HAP-1 (cell line): ENCODE measurements around the gene ZSWIM5.

ENCODE experiments used
- DNase-seq, 2 experiments: peaks; one replicate each; pipeline ENCODE4 v3.0.0-alpha.2; 2016 to 2020; ENCODE audit warnings: low spot score in 2 of 2
- H3K27me3 ChIP-seq: fragments of 250-450 bp; sonication (Bioruptor Pico); 2 replicates; pipeline ENCODE4 v1.5.1; 2020; ENCODE audit warnings: low read depth, mild to moderate bottlenecking, moderate library complexity
- H3K36me3 ChIP-seq: fragments of 250-450 bp; sonication (Bioruptor Pico); replicated peaks from 2 replicates; pipeline ENCODE4 v1.5.1; 2020; ENCODE audit warnings: mild to moderate bottlenecking
- H3K4me1 ChIP-seq: fragments of 250-450 bp; sonication (Bioruptor Pico); 2 replicates; pipeline ENCODE4 v1.5.1; 2020; ENCODE audit warnings: mild to moderate bottlenecking
- H3K4me3 ChIP-seq: fragments of 250-450 bp; sonication (Bioruptor Pico); 2 replicates; pipeline ENCODE4 v1.5.1; 2020; ENCODE audit warnings: mild to moderate bottlenecking, moderate library complexity
- H3K9me3 ChIP-seq: fragments of 250-450 bp; sonication (Bioruptor Pico); 2 replicates; pipeline ENCODE4 v1.5.1; 2020; ENCODE audit warnings: mild to moderate bottlenecking, moderate library complexity
- in situ Hi-C: fragments of 300-500 bp; cut with MboI; formaldehyde crosslinking; loops from 3 replicates; pipeline ENCODE4 v1.14.3; 2020; ENCODE audit warnings: low sequenced_read_pairs, inconsistent platforms, mixed read lengths

The ZSWIM5 gene

DNA sequence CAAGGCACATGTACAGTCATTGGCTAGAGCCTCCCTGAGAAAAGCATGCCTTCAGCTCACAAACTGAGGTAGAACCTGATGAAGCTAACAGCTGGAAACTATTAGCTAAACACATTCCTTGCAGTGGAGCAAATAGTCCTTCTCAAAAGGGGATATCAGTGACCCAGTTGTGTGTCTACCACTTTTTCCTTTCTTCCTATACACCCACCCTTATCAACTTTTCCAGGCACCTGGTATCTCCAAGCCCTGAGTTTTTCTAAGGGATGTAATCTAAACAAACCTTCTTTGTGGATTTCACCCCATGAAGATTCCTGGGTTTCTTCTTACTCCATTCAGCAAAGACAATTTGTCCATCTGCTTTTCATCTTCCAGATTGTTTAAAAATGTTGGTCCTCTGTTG, 10.5 kb upstream of the ZSWIM5 start:
- no peaks in the 10 kb centered on the region for H3K9me3 ChIP-seq
- H3K27me3 ChIP-seq, result peaks cover 8% of the 10 kb centered on the region; the same call in 1 of the 2 replicates
- no peak for DNase-seq
- no peak overlapping the region for H3K4me3 ChIP-seq
- H3K4me1 ChIP-seq, result no peaks in the 10 kb centered on the region
- no peaks in the 10 kb centered on the region for H3K36me3 ChIP-seq
- in situ Hi-C loops, result no loop called here

DNA sequence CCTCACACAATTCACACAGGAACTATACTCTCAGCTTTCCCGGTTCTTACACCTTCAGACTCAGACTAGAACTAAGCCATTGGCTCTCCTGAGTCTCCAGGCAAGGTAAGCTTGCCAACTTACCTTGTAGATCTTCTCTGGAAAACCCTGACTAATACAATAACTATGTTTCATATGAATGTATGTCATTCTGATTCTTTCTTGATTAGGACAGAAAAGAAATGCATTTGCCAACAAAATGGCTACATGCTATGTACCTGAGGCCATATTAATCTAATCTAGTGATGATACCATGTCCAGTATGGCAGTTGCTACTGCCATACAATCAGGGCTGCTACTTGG, 9.8 kb upstream of the ZSWIM5 start:
- Histone ChIP-seq H3K27me3 (peaks cover 7% of the 10 kb centered on the region; the same call in 1 of the 2 replicates), H3K9me3 (no peaks in the 10 kb centered on the region), H3K36me3 (no peaks in the 10 kb centered on the region), H3K4me3 (no peak overlapping the region), H3K4me1 (no peaks in the 10 kb centered on the region)
- no peak for DNase-seq
- in situ Hi-C loops, result no loop called here

DNA sequence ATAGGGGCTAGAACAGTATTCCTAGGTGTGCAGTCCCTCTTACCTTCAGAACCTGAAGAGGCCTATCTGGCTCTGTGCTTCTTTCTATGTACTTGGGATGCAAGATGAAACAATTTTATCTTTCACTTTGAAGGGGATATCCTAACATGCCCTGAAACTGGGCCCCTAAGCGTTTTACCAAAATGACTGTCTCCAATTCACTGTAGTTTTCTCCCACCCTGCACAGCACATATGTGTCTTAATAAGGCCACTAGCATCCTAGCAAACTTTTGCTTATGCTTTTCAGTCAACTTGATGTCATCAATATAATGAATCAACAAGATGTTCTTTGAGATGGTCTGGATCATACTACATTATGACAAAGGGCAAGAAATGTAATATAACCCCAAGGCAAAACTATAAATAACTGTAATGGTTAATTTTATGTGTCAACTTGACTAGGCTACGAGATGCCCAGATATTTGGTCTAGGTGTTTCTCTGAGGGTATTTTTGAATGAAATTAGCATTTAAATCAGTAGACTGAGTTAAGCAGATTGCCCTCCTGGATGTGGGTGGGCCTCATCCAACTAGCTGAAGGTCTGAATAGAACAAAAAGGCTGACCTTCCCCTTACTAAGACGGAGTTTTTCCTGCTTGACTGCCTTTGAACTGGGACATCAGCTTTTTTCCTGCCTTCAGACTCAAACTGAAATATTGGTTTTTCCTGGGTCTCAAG, 9.2 kb upstream of the ZSWIM5 start:
- in situ Hi-C loops, result no loop called here
- peaks cover 3% of the 10 kb centered on the region; the same call in 1 of the 2 replicates for H3K27me3 ChIP-seq
- H3K4me1 ChIP-seq, result no peaks in the 10 kb centered on the region
- no peaks in the 10 kb centered on the region for H3K36me3 ChIP-seq
- no peaks in the 10 kb centered on the region for H3K9me3 ChIP-seq
- no peak for DNase-seq
- no peak overlapping the region for H3K4me3 ChIP-seq

DNA sequence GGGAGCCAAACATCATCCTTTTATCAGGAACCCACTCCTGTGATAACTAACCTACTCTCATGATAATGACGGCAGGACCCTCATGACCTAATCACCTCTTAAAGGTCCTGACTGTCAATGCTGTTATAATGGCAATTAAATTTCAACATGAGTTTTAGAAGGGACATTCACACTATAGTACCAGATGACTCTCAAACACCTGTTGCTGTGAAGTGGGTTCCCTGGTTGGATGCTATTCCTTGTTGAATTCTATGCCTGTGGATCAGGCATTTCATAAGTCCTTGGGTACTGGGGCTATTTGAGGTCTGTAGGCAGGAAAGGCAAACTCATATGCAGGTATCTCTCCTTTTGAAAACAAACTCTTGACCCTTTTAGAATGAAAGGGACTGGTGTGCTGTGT, 7.5 kb upstream of the ZSWIM5 start:
- no peak for DNase-seq
- H3K27me3 ChIP-seq, result no peaks in the 10 kb centered on the region
- in situ Hi-C loops, result no loop called here

DNA sequence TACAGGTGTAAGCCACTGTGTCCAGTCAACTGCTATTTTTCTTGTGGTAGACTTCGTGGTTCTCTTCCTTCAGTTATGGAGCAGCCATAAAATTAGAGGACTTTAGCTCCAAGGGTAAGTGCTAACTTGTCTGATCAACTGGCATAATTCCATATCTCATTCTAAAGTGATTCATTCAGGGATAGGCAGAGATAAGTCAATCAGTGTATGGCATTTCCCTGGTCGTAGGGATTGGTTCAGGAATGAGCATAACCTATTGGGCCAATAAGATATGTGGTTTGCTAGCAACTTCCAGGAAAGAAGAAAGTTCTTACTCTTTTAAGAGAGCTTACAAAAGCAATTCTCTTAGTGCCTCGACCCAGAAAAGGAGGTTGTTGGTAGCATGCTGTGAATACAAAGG, 4.7 kb upstream of the ZSWIM5 start:
- H3K4me1 ChIP-seq, result peaks cover 6% of the 10 kb centered on the region
- no peaks in the 10 kb centered on the region; the same call in 1 of the 2 replicates for H3K27me3 ChIP-seq
- in situ Hi-C loops, result no loop called here
- no peaks in the 10 kb centered on the region for H3K36me3 ChIP-seq
- DNase-seq, result no peak
- H3K4me3 ChIP-seq, result no peak overlapping the region
- no peaks in the 10 kb centered on the region for H3K9me3 ChIP-seq

More for the DNA sequence above, 7.5 kb upstream of the ZSWIM5 start:
- H3K4me1 ChIP-seq, result no peaks in the 10 kb centered on the region
- no peaks in the 10 kb centered on the region for H3K9me3 ChIP-seq
- no peak overlapping the region for H3K4me3 ChIP-seq
- no peaks in the 10 kb centered on the region for H3K36me3 ChIP-seq

DNA sequence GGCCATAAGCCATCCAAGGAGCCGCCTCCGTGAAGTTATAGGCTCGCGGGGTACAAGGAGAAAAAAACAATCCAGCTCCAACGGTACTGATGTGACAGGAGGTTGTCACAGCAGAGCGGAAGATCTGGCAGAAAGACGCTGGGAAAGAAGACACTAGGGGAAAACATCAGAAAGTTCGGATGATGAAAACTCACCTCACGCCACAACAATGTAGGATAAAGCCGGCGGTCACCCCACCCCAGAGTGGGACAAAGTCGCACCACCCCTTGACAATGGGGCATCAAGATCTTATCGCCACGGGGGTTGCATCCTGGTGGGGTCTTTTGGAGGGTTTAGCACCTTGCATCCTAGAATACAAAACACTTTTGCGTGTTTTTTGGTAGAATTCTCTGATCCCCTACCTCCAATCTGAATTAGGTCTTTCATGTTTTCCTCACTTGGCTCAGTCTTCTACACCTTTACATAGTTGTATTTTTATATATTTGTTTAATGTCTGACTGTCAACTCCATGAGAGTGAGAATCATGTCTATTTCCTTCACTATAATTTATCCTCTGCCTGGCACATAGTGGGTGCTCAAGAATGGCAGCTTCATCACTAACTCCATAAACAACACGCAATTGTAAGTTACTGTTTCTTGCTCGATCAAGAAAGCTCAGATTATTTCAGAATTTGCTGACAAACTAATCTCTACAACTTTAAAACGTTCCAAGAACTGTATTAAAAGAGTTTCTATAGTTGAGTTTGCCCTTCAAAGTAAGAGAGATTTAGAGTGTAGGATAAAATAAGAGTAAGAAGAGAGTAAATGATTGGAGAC, 611 bp upstream of the ZSWIM5 start:
- in situ Hi-C loops, result no loop called here
- DNase-seq, result no peak
- Histone ChIP-seq H3K9me3 (no peaks in the 10 kb centered on the region), H3K36me3 (no peaks in the 10 kb centered on the region), H3K4me1 (peaks cover 20% of the 10 kb centered on the region), H3K27me3 (no peaks in the 10 kb centered on the region; the same call in 1 of the 2 replicates), H3K4me3 (peak overlapping the region; percentile 39)

DNA sequence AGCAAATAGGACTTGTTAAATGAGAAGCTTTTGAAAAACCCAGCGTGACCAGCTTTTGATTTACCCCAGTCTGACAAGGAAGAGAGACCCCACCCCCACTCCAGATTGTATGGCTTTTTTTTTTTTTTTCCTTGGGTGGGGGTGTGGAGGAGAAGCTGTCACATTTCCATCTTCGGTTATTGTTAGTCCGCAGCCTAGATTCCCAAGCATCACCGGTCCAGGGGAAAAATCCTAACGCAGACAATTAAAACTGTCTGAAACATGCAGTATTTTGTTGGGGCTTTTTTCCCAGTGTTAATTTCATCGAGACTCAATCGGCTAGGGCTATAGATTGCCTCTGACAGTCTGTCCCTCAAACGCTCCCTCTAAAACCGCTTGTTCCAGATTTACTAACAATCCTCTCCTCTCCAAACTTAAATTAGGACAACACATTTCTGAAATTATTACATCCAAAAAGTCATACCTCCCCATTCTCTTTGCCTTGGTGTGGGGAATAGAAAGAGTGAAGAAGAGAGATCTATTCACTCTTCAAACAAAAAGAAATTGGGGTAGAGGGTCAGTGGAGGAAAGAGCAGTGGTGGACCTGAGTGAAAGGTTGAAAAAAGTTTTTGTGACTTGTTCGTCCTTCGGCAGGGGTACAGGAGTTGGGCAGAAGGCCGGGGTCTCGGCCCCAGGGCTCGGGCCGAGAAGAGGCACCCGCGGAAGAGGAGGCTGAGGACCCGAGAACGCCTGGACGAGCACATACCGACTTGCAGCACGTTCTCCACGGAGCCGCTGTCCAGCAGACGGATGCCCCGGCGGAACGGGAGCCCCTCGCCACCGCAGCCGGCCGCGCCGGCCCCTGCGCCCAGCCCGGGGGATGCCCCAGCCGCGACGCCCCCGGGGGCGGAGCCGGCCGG, 1.1 kb downstream of the ZSWIM5 start:
- in situ Hi-C loops, result no loop called here
- H3K9me3 ChIP-seq, result no peaks in the 10 kb centered on the region
- H3K27me3 ChIP-seq, result no peaks in the 10 kb centered on the region; the same call in 1 of the 2 replicates
- peak overlapping the region; percentile 68 for H3K4me3 ChIP-seq
- H3K36me3 ChIP-seq, result no peaks in the 10 kb centered on the region
- H3K4me1 ChIP-seq, result peaks cover 20% of the 10 kb centered on the region
- peak; percentile 77 to 83 for DNase-seq

DNA sequence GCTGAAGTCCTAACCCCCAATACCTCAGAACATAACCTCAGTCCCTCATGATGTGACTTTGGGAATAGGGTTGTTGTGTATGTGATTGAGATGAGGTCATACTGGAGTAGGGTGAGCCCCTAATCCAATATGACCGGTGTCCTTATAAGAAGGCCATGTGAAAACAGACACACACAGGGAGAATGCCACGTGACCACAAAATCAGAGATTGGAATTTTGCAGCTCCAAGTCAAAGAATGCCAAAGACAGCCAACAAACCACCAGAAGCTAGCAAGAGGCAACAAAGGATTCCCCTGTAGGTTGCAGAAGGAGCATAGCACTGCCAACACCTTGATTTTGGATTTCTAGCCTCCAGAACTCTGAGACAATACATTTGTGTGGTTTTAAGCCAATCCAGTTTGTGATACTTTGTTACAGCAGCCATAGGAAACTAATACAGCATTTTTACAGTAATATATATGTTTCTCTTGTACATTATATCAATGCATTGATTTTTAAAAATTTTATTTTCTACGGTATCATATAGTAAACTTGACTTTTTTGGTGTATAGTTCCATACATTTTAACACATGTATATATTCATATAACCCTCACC, 5.4 kb downstream of the ZSWIM5 start:
- in situ Hi-C loops, result no loop called here
- Histone ChIP-seq H3K27me3 (no peaks in the 10 kb centered on the region), H3K4me3 (no peak overlapping the region), H3K4me1 (peaks cover 14% of the 10 kb centered on the region), H3K36me3 (no peaks in the 10 kb centered on the region), H3K9me3 (no peaks in the 10 kb centered on the region)
- DNase-seq, result no peak

DNA sequence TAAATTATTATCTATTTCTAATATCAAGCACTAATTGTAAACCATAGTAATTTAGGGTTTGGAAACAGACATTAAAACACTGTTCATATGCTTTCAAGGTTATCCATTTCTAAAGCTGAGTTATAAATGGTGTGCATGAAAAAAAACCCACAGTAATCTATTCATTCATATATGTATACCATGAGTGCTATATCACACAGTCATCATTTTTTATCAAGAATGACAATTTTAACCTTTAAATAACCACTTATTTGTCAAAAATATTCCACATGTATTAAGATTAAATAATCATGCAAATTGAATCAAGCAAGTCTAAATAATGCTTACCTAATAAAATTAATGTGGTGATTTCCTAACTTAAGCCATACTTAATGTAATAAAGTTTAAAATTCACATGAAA, 6.0 kb downstream of the ZSWIM5 start:
- no peak overlapping the region for H3K4me3 ChIP-seq
- no peaks in the 10 kb centered on the region for H3K36me3 ChIP-seq
- peaks cover 14% of the 10 kb centered on the region for H3K4me1 ChIP-seq
- no peaks in the 10 kb centered on the region for H3K9me3 ChIP-seq
- in situ Hi-C loops, result no loop called here
- H3K27me3 ChIP-seq, result no peaks in the 10 kb centered on the region
- DNase-seq, result no peak

DNA sequence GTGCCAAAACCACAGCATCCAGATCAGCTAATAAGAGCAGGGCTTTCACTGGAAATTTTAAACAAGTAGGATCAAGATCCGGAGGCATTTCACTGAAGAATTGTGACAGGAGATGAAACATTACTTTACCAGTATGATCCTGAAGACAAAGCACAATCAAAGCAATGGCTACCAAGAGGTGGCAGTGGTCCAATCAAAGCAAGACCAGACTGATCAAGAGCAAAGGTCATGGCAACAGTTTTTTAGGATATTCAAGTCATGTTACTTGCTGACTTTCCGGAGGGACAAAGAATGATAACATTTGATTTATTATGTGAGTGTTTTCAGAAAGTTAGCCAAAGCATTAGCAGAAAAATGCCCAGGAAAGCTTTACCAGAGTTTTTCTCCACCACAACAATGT, 8.2 kb downstream of the ZSWIM5 start:
- in situ Hi-C loops, result no loop called here
- no peaks in the 10 kb centered on the region for H3K9me3 ChIP-seq
- peaks cover 8% of the 10 kb centered on the region; the same call in 1 of the 2 replicates for H3K4me1 ChIP-seq
- H3K36me3 ChIP-seq, result no peaks in the 10 kb centered on the region
- no peaks in the 10 kb centered on the region for H3K27me3 ChIP-seq
- DNase-seq, result no peak
- H3K4me3 ChIP-seq, result no peak overlapping the region

DNA sequence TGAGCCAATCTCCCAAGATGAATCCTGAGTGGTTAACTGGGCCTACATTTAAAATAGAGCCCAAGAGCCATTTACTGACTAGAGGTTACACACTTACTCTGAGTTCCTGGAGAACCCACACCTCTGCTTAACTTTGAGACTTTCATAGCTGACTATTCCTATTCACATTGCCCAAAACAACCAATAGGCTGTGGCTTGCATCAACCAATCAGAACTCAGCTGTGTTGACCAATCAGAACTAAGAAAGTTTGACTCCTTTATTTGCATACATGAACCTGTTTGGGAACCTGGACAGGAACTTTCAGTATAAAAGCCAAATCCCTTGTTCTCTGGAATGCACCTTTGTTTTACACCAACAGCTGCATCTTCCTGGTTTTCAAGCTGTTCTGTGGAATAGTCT, 9.5 kb downstream of the ZSWIM5 start:
- H3K4me1 ChIP-seq, result 0 out of 2 replicates have a peak, but pooled peaks cover 5% of the 10 kb centered on the region
- in situ Hi-C loops, result no loop called here
- H3K27me3 ChIP-seq, result no peaks in the 10 kb centered on the region
- H3K9me3 ChIP-seq, result no peaks in the 10 kb centered on the region
- no peak overlapping the region for H3K4me3 ChIP-seq
- H3K36me3 ChIP-seq, result no peaks in the 10 kb centered on the region
- no peak for DNase-seq

DNA sequence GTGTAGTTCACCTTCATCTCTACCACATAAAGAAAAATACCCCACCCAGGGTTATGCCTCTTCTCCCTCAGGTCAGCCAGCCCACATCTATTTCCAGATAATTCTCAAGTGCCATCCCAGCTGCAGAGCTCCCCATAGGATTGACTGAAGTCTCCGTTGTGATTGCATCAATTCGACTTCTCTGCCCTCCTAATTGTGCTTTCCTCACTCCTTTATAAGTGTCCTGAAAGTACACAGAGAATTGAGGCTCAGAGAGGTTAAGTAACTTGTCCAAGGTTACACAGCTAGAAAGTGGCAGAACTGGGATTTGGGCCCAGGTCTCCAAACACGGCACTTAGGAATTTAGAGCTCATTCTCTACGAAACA, 15.0 kb downstream of the ZSWIM5 start:
- Histone ChIP-seq H3K4me3 (no peak overlapping the region), H3K4me1 (0 out of 2 replicates have a peak, but pooled peaks cover 5% of the 10 kb centered on the region), H3K27me3 (no peaks in the 10 kb centered on the region), H3K9me3 (no peaks in the 10 kb centered on the region), H3K36me3 (no peaks in the 10 kb centered on the region)
- no peak for DNase-seq
- in situ Hi-C loops, result no loop called here

DNA sequence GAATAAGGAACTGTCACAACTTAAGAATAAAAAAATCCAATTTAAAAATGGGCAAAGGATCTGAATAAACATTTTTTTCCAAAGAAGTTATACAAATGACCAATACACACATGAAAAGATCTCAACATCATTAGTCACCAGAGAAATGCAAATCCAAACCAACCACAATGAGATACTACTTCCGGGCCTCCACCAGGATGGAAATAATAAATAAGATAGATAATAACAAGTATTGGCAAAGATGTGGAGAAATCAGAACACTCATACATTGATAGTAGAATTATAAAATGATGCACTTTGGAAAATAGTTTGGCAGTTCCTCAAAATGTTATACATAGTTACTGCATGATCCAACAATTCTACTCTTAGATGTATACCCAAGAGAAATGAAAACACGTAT, 18.7 kb downstream of the ZSWIM5 start:
- DNase-seq, result no peak
- in situ Hi-C loops, result no loop called here
- Histone ChIP-seq H3K36me3 (no peaks in the 10 kb centered on the region), H3K4me1 (no peaks in the 10 kb centered on the region), H3K27me3 (no peaks in the 10 kb centered on the region), H3K9me3 (no peaks in the 10 kb centered on the region), H3K4me3 (no peak overlapping the region)
